OCI-LY1 (cell line): ENCODE measurements around the gene FBRSL1.

Experiments used
- CTCF ChIP-seq: fragments of 200-600 bp; sonication (generic), shearing (Covaris generic); IDR thresholded peaks from 2 replicates; pipeline ENCODE4 v1.5.1; 2017; ENCODE audit warnings: mild to moderate bottlenecking, antibody characterized with exemption, low read length, moderate library complexity, mixed read lengths
- EZH2 ChIP-seq: fragments of 200-600 bp; sonication (generic), shearing (Covaris generic); IDR thresholded peaks from 2 replicates; pipeline ENCODE4 v1.8.0; 2017; ENCODE audit warnings: borderline replicate concordance, mixed run types, mild to moderate bottlenecking, antibody characterized with exemption, low read length, moderate library complexity, mixed read lengths

- TF ChIP-seq CTCF (no peak), EZH2 (no peak)
These were observed 28.4 kb upstream of the FBRSL1 start for GRCh38 chr12:132461526-132461925.
